ENCODE measurements around the gene ZNF316.

Gene ZNF316

GRCh38 chr7:6623589-6624245 lies 13.4 kb upstream of the ZNF316 start:
- TF ChIP-seq CTCF (IDR thresholded peaks at IDR 0.05; ENCODE audit: insufficient read depth, low read length, poor library complexity, severe bottlenecking), result no peak
- Histone ChIP-seq H3K4me3 (replicated peaks; ENCODE audit: low read depth, low read length) (no peak overlapping the region), H3K27me3 (replicated peaks; ENCODE audit: control insufficient read depth, insufficient read depth, low read length) (no peaks in the 10 kb centered on the region), H3K36me3 (ENCODE audit: control insufficient read depth, insufficient read depth, low read length) (no peaks in the 10 kb centered on the region)
- DNase-seq (ENCODE audit: extremely low read depth, insufficient read length), result no peak

- H3K36me3 ChIP-seq (ENCODE audit: control insufficient read depth, insufficient read depth, low read length), result no peaks in the 10 kb centered on the region
- no peak for DNase-seq (ENCODE audit: extremely low read depth, insufficient read length)
- no peaks in the 10 kb centered on the region for H3K27me3 ChIP-seq (replicated peaks; ENCODE audit: control insufficient read depth, insufficient read depth, low read length)
- H3K4me3 ChIP-seq (replicated peaks; ENCODE audit: low read depth, low read length), result no peak overlapping the region
- no peak for TF ChIP-seq CTCF (IDR thresholded peaks at IDR 0.05; ENCODE audit: insufficient read depth, low read length, poor library complexity, severe bottlenecking)
Observed at GRCh38 chr7:6624246-6624611, 12.9 kb upstream of the ZNF316 start.

GRCh38 chr7:6628045-6628444 lies 9.1 kb upstream of the ZNF316 start:
- no peak for TF ChIP-seq CTCF (IDR thresholded peaks at IDR 0.05; ENCODE audit: insufficient read depth, low read length, poor library complexity, severe bottlenecking)
- DNase-seq (ENCODE audit: extremely low read depth, insufficient read length), result no peak
- Histone ChIP-seq H3K27me3 (replicated peaks; ENCODE audit: control insufficient read depth, insufficient read depth, low read length) (no peaks in the 10 kb centered on the region), H3K4me3 (replicated peaks; ENCODE audit: low read depth, low read length) (no peak overlapping the region), H3K36me3 (ENCODE audit: control insufficient read depth, insufficient read depth, low read length) (no peaks in the 10 kb centered on the region)

- DNase-seq (ENCODE audit: extremely low read depth, insufficient read length), result no peak
- no peak for TF ChIP-seq CTCF (IDR thresholded peaks at IDR 0.05; ENCODE audit: insufficient read depth, low read length, poor library complexity, severe bottlenecking)
- Histone ChIP-seq H3K36me3 (ENCODE audit: control insufficient read depth, insufficient read depth, low read length) (no peaks in the 10 kb centered on the region), H3K27me3 (replicated peaks; ENCODE audit: control insufficient read depth, insufficient read depth, low read length) (no peaks in the 10 kb centered on the region), H3K4me3 (replicated peaks; ENCODE audit: low read depth, low read length) (no peak overlapping the region)
Observed at GRCh38 chr7:6630007-6630849, 6.9 kb upstream of the ZNF316 start.

GRCh38 chr7:6631605-6632004 lies 5.5 kb upstream of the ZNF316 start:
- TF ChIP-seq CTCF (IDR thresholded peaks at IDR 0.05; ENCODE audit: insufficient read depth, low read length, poor library complexity, severe bottlenecking), result no peak
- H3K36me3 ChIP-seq (ENCODE audit: control insufficient read depth, insufficient read depth, low read length), result no peaks in the 10 kb centered on the region
- H3K27me3 ChIP-seq (replicated peaks; ENCODE audit: control insufficient read depth, insufficient read depth, low read length), result no peaks in the 10 kb centered on the region
- H3K4me3 ChIP-seq (replicated peaks; ENCODE audit: low read depth, low read length), result no peak overlapping the region
- DNase-seq (ENCODE audit: extremely low read depth, insufficient read length), result no peak

All from GM06990 (cell line).